SW 1271 (cell line): ENCODE data around the gene PPP1R9A.

Experiments used
- DNase-seq, 2 experiments: peaks; one replicate each; lab custom pipeline; 2025; lab: John Stamatoyannopoulos, UW

Gene PPP1R9A

DNA sequence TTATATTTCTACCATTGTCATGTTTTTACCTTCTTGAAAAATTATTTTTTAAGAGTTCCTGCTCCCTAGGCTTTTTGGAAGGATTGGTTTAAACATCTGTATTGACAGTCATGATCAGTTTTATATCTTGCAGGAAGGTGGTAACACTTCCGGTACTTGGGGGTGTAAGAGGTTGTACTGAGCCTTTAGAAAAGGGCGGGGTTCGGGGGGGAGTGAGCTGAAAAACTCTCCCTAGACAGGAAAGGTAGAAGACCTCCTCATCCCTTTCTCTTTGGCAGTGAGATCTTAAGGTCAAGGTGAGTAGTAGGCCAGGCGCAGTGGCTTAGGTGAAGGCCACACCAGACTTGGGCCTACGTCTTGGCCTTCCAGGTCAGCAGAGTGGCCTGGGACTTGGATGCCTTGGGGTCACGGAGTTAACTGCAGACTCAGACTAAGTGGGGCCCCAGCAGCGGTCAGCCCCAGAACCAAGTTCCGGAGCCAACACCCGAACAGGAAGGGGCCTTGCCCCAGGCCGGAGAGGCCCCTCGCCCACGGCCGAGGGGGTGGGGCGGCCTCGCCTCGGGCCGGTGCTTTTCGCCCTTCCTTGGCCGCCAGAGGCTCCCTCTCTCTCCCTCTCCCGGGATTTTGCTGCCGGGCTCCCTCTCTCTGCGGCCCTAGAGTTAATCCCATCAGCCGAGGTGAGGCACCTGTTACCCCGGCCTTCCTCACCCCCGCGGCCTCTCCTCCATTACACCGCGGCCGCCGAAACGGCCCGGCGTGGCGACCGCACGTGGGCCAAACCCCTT is at the start of gene PPP1R9A:
TSS of gene PPP1R9A (plus strand) at position 569 of the 785 bp plus-strand sequence. CDS start 2,520 bp downstream, outside the sequence.
- DNase-seq: peak in 1 of 2 experiments; percentile 23

DNA sequence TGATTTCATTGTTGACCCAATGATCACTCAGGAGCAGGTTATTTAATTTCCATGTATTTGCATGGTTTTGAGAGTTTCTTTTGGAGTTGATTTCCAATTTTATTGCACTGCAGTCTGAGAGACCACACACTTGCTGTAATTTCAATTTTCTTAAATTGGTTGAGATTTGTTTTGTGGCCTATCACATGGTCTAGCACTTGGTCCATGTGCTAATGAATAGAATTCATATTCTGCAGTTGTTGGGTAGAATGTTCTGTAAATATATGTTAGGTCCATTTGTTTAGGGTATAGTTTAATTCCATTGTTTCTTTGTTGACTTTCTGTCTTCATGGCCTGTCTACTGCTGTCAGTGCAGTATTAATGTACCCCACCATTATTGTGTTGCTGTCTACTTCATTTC is 36.3 kb upstream of the PPP1R9A start:
- DNase-seq: no peak

DNA sequence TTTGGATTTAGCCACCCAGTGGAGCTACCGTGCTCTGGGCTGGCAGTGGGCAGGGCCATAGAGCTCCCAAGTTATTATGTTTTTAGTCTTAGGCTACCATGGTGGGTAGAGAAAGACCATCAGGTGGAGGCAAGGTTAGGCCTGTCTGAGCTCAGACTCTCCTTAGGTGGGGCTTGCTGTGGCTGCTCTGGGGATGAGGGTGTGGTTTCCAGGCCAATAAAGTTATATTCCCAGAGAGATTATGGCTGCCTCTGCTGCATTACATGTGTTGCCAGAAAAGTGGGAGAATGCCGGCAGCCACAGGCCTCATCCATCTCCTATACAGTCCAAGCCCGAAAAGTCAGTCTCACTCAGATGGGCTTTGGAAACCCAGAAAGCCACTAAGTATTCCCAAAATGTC is 34.2 kb upstream of the PPP1R9A start:
- DNase-seq: no peak

DNA sequence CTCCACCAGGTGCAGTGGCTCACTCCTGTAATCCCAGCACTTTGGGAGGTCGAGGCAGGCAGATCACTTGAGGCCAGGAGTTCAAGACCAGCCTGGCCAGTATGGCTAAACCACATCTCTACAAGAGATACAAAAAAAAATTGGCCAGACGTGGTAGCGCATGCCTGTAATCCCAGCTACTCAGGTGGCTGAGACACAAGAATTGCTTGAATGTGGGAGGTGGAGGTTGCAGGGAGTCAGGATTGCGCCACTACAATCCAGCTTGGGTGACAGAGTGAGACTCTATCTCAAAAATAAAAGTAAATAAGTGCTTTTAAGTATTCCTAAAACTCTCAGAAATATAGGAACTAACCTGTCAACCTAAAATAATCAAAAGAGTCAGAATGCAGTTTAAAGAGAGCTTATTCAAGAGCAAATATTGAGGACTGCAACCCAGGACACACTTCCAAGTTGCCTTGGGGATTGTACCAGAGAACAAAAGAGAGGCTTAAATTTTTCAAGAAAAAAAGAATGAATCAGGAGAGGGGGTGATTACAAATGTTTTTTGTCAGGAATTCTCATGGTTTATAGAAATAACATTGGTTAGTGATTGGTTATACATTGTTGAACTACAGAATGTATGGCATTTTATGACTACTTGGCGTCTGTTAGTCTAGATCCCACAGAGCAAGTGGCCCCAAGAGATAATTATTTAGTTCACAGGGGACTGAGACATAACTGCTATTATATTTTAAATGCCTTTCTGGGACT is 33.2 kb upstream of the PPP1R9A start:
- DNase-seq: no peak

DNA sequence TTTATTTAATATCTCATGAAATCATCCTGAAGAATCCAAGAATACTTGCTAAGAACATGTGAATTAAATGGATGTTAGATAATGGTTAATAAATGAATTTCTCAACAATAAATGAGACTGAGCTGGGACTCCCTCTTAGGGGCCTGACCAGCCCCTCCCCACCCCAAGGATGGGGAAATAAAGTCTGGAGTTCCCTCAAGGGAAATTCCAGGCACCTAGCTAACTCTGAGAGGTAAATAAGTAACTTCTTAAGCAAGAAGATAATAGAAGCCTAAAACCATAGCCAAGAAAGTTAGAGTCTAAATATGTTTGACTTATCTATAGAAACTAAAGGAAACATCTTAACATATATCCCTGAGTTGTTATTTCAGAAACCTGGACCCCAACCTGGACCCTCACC is 32.2 kb upstream of the PPP1R9A start:
- no peak for DNase-seq

DNA sequence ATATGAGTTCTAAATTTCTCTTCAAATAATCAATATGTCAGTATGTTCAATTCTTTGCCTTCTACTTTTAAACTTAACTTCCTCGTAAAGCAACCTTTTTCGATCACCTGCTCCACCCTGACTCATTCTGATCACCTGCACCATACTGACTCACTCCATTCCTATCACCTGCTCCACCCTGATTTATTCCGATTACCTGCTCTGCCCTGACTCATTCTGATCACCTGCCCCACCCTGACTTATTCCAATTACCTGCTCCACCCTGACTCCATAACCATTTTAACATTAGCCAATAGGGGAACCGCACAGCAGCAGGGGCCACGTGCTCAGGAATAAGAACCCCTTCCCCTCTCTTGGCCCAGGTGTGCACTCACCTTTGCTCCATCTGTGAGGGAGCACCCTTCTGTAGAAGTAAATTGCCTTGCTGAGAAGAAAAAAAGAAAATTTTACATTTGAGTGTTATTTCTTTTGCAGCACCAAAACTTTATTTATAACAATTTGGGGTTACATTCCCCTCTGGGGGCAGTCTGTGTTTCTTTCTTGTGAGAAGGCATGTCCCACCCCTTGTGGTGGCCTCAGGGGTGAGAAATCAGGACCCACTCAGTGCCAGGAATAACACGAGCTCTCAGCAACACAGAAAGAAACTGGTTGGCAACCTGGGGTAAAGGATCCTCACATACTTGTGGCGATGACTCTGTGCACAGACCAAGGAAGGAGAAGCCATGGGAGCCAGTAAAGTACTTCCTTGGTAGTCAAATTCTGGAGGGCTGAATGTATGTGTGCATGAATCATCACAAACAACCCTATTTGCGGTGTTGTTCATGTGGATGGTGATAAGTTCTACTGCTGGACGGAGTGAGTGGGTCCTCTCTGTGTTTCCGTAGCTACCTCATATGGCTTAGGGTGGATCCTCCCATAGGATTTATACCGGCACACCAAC is 29.4 kb upstream of the PPP1R9A start:
- no peak for DNase-seq

DNA sequence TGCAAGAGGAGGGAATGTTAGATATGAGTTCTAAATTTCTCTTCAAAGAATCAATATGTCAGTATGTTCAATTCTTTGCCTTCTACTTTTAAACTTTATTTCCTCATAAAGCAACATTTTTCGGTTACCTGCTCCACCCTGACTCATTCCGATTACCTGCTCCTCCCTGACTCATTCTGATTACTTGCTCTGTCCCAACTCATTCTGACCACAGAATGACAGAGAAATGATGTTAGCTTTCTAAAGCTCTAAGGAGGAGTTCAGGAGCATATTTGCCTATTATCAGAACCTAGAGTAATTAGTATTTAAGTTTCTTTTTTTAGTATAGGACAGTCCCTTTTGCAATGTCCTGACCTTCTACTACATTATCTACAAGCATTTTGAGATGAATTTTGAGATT is 24.5 kb upstream of the PPP1R9A start:
- DNase-seq: no peak

DNA sequence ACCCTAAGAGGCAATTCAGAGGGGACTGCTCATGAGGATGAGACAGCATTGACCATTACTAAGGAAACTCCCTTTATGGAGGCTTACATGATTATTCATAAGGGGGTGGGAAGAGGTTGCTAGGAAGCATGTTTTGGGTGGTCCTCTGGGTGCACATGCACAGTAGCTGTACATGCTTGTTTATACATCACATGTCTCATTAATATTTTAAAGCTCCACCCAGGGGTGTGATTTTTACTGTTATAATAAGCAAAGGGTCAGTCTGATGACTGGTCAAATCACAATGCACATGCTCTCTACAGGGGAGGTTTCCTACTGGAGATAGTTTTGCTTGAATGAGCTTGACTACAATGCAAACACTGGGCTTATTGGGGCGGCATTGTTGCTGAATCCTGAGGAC is 23.8 kb upstream of the PPP1R9A start:
- no peak for DNase-seq

DNA sequence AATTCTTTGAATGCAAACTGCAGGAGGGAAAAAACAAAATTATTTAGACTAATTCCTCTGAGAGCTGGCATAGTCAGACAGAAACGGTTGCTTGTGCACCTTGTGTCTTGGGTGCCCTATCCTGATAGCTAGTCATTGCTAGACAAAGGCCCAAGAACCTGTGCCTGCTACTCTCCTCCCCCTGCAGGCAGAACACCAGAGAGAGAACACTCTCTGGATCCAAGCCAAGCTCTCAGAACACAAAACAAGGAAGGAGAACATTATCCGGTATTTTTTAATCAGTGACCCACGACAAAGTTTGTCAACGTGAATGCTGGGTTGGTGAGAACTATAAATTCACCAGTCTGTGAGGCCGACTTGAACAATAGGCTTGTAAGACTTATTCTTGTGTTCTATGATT is 18.8 kb upstream of the PPP1R9A start:
- DNase-seq: no peak

DNA sequence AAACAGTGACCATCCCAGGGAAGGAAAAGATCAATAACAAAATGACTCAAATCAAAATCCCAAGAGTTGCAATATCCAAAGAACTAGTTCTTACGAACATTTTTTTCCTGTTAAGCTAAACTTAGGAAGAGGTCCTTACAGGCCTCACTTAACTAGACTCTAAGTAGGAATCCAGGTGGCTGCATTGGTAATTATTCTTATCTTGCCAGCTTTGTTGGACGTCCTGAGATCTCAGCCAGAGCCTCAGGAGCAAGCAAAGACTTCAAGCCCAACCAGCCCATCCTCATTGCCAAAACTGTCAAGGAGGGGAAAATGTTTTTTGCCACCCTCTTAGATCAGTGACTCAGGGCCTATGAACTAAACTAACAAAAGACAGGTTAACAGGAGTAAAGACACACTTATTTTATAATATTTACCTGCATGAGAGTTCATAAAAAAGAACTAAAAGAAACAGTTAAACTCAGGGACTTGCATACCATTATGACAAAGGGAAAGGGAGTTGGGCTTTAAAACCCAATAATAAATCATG is 18.3 kb upstream of the PPP1R9A start:
- DNase-seq: no peak

DNA sequence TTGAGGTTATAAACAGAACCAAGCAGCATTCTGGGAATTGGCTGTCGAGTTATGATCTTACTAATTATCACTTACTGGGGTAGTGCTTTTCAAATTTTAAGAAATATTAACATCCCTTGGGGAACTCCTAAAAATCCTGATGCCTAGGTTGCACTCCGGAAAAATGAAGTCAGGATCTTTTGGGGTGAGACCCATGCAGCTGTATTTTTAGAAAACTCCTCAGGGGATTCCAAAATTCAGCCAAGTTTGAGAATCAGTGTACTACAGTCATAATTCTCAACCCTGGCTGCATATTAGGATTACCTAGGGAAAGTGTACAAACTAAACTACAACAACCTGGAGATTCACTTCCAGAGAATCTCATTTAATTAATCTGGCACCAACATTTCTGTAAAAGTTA is 17.2 kb upstream of the PPP1R9A start:
- DNase-seq: no peak

DNA sequence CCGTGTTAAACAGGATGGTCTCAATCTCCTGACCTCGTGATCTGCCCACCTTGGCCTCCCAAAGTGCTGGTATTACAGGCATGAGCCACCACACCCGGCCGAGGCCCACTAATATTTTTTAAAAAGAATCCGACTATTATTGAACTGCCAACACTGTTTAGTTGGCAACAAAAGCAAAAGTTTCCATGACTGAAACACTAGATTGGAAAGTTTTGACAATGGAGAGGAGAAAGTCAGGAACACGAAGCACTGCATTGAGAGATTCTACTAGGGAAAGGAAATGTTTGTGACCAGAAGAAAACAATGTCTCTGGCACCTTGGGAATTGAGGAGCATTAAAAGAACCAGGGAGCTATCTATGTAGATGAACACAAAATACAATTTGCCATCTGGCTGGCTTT is 13.7 kb upstream of the PPP1R9A start:
- DNase-seq: no peak

DNA sequence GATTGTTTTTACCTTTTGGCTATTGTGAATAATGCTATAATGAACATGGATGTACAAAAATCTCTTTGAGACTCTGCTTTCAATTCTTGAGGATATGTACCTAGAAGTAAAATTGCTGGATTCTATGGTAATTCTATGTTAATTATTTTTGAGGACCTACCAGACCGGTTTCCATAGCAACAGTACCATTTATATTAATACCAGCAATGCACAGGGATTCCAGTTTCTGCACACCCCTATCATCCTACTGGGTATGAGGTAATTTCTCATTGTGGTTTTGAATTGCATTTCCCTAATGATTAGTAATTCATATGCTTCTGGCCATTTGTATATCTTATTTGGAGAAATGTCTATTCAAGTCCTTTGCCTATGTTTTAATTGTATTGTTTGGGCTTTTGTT is 9.9 kb upstream of the PPP1R9A start:
- DNase-seq: no peak

DNA sequence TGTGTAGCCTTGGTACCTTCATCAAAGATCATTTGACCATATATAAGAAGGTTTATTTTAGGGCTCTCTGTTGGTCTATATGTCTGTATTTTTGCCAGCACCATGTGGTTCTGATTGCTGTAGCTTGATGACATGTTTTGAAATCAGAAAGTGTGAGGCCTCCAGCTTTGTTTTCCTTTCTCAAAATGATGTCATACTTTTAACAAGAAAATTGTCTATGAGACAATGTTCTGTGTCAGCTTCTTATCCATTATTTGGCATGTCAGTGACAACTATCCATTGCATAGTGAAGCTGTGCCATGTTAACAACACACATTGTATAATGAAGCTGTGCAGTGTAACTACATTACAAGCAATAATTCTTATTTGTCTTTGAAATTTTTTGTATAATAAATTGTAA is 9.1 kb upstream of the PPP1R9A start:
- no peak for DNase-seq

DNA sequence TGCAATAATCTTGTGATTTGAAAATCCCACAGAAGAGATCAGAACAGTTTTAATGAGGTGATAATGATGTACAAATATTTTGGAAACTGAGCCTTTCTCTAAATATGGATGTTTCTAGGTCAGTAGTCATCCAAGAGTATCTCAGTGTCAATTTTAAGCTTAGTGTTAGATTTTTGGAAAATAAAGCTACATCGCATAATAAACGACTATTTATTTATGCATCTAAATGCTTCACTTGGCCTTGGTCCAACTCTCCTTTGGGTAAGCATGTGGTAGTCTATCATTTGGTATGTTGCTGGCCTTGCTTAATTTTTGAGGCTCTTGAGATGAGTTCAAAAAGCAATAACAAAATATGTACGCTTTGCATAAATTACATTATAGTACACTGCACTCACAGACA is 5.4 kb upstream of the PPP1R9A start:
- no peak for DNase-seq

DNA sequence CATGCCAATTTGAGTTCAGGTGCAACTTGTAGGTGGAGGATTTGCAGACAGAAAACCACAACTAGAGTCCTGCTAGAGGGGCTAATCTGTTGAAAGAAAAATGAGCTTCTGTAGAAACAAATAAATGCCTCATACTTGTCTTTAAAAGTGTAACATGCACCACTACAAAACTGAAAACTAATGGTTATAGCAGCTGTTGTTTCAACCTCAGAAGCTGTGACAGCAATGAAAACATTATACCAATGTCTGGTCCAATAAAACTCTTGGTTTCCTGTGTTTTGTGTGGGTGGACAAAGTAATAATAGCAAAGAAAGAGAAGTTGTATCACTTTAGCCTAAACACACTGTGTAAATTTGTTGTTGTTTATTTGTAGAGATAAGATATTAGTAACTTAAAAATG is 3.4 kb upstream of the PPP1R9A start:
- no peak for DNase-seq

DNA sequence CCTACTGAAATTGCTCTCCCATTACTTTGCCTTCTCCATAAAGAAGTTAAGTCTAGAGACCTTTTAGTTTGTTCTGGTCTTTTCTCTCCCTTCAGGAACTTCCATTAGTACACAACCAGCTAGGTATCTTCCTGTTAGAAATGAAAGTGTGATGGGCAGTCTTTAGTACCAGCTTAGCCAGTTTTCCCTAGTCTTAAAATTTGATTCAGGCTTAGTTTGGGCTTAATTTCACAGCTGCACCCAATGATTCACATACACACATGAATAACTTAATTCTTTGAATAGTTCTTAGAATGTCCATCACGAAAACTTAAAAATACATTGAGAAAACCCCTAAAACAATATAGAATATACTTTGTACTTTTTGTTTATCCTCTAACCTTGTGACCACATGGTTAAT is 2.4 kb upstream of the PPP1R9A start:
- no peak for DNase-seq

DNA sequence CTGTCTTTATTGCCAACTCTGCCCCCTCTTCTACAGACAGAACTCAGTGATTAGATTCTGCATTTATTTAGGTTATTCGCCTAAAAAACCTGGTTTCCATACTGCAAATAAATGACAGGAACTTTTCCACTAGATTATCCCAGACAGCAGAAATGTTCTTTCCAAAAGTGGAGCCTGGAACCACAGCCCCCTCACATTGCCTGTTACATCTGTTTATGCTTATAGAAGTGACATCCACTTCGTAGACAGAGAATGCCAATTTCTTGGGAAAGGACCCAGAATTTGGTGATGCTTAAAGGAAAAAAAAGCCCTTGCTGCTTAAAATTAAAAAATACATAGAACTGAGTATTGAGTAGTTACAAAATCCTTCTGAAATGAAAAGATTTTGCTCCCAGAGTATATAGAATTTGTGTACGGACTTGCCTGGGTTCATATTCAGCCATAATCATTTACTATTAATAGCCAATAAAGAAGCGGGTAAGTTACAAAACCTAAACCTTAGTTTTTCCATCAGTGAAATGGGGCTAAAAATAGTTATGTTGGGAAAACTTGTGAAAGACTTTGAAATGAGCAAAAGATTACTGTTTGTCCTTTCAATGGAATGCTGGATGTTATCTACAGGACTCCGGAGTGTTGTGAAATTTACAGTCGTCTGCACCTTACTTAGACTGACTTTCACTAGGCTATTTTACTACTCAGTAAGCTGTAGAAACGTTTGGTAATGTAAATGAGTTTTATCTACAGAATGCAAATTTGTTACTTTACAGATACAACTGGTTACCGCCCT is 1.1 kb upstream of the PPP1R9A start:
- DNase-seq: no peak

DNA sequence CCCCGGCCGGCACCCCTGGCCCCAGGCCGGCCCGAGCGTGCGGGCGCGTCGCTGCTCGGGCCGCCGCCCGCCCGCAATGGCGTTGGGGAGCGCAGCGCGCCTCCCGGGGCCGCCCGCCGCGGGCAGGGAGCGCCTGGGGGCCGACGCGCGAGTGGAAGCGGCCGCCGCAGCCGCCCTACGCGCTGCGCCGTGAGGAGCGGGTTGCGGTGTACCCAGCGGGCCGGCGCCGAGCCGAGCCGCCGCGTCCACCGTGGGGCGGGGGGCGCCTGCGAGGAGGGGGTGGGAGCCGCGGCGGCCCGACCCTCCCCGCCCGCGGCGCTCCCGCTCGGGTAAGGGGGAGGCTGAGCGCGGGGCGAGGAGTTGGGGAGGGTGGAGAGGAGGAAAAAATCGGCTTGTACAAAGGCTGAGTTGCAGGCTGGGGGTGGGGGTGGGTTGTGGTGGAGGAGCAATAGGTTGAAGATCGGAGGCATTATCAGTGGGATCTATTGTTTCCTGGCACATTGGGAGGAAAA is 473 bp downstream of the PPP1R9A start:
- DNase-seq: no peak

DNA sequence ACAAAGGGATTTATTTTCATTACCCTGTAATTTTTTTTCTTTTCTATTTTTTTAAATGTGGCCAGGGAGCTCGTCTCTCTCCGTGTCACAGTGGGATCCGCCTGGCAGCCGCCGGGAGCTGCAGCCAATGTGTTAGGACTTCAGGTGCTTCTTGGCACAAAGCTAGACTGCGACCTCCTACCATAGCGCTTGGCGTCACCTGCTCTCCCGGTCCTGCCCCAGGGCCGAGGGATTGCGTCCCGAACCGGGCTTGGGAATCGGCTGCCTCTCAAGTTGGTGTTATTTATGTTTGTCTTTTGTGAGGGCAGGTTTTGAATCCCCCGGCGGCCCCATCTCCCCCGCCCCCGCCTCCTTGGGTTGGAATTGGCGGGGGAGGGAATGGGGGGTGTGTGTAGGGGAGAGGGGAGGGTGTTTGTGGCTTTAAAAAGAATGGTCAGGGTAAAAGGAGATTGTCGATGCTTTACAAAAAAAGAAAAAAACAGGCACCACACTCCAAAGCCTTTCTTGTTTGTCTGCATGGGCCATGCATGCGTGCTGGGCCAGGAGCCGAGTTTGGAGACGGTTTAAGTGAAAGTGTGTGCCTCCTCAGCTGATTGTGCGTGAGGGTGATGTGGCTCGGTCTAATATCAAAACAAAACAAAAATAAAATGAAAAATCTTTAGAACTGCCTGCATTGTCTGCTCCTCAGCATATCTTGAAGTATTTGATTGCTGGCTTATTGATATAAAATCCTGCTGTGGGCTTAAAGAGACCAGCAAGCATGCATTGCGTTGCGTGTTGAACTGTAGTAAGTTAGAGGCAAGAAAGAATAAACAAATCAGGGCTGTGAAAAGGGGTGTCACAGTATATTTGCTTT is 1.2 kb downstream of the PPP1R9A start:
- no peak for DNase-seq
